Bone marrow (tissue), 2 donors: ENCODE results near the gene GRM4.
"Not testable (repeated sequence)": the region's sequence is repeated elsewhere in the genome, so short reads cannot be mapped to it uniquely, and the experiment has no call there.

Experiments
- DNase-seq, 2 donors: peaks; one replicate each; lab custom pipeline; 2025; lab: John Stamatoyannopoulos, UW

GRM4 gene

GRCh38 chr6:34146021-34146782, at the start of gene GRM4:
GRM4 (minus strand) TSS chr6:34146087; CDS start chr6:34133496, 12,591 bp downstream.
- DNase-seq, result no peak

- DNase-seq, result no peak
Measured at GRCh38 chr6:34194772-34195171, 48.9 kb upstream of the GRM4 start.

- no peak for DNase-seq
Measured at GRCh38 chr6:34190504-34191122, 44.7 kb upstream of the GRM4 start.

GRCh38 chr6:34189806-34190503, 44.1 kb upstream of the GRM4 start:
- peak in 1 of 2 donors; percentile 85 for DNase-seq

- DNase-seq, result not testable (repeated sequence)
Measured at GRCh38 chr6:34184726-34185125, 38.8 kb upstream of the GRM4 start.

- peak in 1 of 2 donors; percentile 65 for DNase-seq
Measured at GRCh38 chr6:34182751-34183531, 37.1 kb upstream of the GRM4 start.

GRCh38 chr6:34181908-34182307, 36.0 kb upstream of the GRM4 start:
- DNase-seq, result no peak

GRCh38 chr6:34179106-34179720, 33.3 kb upstream of the GRM4 start:
- DNase-seq, result no peak

GRCh38 chr6:34178357-34179105, 32.6 kb upstream of the GRM4 start:
- no peak for DNase-seq

- DNase-seq, result no peak
Measured at GRCh38 chr6:34177181-34177591, 31.3 kb upstream of the GRM4 start.

- DNase-seq, result no peak
Measured at GRCh38 chr6:34176261-34177031, 30.6 kb upstream of the GRM4 start.

GRCh38 chr6:34174846-34175399, 29.0 kb upstream of the GRM4 start:
- no peak for DNase-seq

GRCh38 chr6:34172961-34173775, 27.3 kb upstream of the GRM4 start:
- no peak for DNase-seq

GRCh38 chr6:34170346-34170745, 24.5 kb upstream of the GRM4 start:
- DNase-seq, result no peak

GRCh38 chr6:34169897-34170296, 24.0 kb upstream of the GRM4 start:
- DNase-seq, result no peak

GRCh38 chr6:34161857-34162515, 16.1 kb upstream of the GRM4 start:
- no peak for DNase-seq

GRCh38 chr6:34159844-34160243, 14.0 kb upstream of the GRM4 start:
- no peak for DNase-seq

GRCh38 chr6:34158876-34159275, 13.0 kb upstream of the GRM4 start:
- DNase-seq, result no peak
